HepG2 (cell line): Measurements from ENCODE around the gene SDK2.

ENCODE experiments used
- ATF1 ChIP-seq: IDR thresholded peaks from 2 replicates; pipeline ENCODE4 v1.6.1; 2016; ENCODE audit warnings: mild to moderate bottlenecking, control low read depth
- EZH2 ChIP-seq: conservative IDR thresholded peaks from 2 replicates; pipeline ENCODE4 v1.6.1; 2012; ENCODE audit warnings: mild to moderate bottlenecking, low read depth, low read length, moderate library complexity
- ZNF296 ChIP-seq: sonication (generic); formaldehyde crosslinking; conservative IDR thresholded peaks from 2 replicates; pipeline ENCODE4 v1.5.0; 2020; ENCODE audit warnings: mild to moderate bottlenecking, missing genetic modification reagents
- ZSCAN29 ChIP-seq: sonication (generic); formaldehyde crosslinking; conservative IDR thresholded peaks from 2 replicates; pipeline ENCODE4 v1.4.0; 2020; ENCODE audit warnings: mild to moderate bottlenecking, missing genetic modification reagents

- TF ChIP-seq EZH2 (no peak), ZSCAN29 (CRISPR knock-in tag) (no peak), ATF1 (CRISPR knock-in tag) (no peak), ZNF296 (no peak)
Observed at GRCh38 chr17:73520369-73520761, 123.9 kb downstream of the SDK2 start.
